EH (cell line): Measurements from ENCODE around the gene MON2.
A peak's percentile ranks its signal among the peaks of the same experiment; 100 is the strongest.
"Not testable (repeated sequence)": the region's sequence is repeated elsewhere in the genome, so short reads cannot be mapped to it uniquely, and the experiment has no call there.

Experiments used
- DNase-seq: peaks from one replicate; pipeline ENCODE4 v3.0.0-alpha.2; 2015; ENCODE audit warnings: low read depth

The MON2 gene

DNA sequence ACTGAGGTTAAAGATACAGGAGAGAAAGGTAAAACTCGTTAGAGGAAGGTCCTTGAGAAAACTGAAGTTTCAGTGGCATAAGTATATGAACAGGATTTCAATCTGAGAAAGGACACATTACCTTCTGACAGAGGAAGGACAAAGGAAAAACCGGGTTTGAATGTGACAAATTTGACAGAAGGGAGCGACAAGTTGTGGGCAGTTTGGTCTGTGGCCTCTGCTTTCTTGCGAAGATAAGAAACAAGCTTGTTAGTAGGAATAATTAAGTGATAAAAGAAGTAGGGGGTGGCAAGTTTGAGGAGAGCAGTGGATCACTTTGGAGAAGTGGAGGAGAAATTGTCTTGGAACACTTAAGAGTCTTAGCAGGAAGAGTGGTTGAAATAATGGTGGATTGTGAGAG lies 5.1 kb downstream of the MON2 start:
- no peak for DNase-seq

DNA sequence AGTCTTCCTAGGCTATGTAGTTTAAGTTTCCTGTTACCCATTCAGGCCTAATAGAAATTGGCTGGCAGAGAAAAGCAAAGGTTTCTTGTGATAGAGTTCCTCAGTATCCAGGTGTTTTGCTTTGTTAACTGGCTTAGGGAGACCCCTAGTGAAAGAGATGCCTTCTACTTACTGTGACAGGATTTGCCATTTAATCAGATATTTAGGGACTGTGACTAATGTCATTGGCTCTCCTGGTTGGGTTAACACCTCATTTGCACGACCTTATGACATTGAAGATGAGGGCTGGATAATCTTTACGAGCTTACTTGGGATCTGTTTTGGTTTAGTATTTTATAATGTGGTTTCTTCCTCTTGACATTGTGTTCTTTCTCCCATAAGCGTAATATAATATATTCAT lies 5.8 kb downstream of the MON2 start:
- peak; percentile 42 for DNase-seq

DNA sequence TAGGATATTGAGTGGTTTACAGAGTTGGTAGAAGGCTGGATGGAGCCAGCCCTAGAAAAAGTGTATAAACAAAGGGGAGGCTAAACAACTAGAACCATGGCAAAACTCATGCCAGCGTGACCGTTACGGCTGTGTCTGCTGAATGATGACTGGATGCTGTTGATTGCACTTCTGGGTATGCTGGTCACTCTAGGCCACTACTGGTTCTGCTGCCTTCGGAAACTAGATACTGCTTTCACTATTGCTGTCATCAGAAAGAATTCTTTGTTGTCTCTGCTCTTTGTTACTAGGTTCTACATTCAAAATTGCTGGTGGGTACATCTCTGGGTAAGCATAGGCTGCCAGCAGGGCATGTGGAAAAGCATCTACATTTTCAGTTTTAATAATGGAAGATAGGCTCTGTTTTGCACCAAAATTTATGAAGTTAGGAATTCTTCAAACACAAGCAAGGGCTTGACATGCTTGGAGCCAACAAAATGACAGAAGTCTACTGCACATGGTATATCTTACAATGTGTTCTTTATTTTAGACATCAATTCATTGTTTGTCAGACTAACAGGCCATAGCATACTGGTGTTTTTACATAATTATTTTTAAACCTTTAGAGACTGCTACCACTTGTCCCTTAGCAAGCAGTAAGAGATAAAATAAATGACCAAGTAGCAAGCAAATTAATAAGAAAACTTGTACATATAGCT lies 15.4 kb downstream of the MON2 start:
- no peak for DNase-seq

DNA sequence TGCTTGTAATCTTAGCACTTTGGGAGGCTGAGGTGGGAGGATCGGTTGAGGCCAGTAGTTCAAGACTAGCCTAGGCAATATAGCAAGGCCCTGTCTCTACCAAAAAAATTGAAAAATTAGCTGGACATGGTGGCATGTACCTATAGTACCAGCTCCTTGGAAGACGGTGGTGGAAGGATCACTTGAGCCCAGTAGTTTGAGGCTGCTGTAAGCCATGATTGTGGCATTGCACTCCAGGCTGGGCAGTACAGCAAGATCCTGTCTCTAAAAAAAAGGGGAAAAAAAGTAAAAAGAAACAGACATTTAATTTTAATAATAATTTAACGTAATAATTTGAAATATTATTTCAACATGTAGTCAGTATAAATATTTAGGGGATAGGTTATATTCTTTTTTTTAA lies 16.1 kb downstream of the MON2 start:
- DNase-seq: no peak

DNA sequence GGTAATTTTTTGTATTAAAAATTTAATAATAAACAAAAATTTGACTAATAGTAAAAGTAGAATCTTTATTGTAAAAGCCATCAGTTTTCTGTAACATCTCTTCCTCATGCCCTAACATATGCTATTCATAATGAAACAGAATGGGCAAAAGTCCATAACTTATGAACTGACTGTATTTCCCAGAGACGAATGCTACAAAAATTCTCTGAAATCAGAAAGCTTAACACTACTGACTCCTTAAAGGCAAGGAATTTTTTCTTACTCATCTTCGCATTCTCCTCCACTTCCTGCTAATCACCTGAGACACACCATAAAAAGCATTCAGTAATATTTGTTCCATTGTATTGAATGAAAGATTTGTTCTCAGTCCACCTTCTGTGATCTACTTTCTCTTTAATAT lies 17.6 kb downstream of the MON2 start:
- DNase-seq: peak; percentile 25

DNA sequence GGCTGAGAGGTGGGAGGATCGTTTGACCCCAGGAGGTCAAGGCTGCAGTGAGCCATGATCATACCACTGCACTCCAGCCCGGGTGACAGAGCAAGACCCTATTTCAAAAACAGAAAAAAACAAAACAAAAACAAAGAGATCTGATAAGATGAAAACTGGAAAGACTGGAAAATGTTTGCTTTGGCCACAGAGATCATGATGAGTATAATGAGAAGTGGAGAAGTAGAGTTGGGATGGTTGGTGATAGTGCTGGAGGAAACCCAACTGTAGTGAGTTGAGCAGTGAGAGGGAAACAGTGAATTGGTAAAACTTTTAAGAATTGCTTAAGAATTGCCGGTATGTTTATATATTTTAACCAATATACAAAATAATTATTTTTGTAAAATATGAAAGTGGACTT lies 39.2 kb downstream of the MON2 start:
- DNase-seq: no peak

DNA sequence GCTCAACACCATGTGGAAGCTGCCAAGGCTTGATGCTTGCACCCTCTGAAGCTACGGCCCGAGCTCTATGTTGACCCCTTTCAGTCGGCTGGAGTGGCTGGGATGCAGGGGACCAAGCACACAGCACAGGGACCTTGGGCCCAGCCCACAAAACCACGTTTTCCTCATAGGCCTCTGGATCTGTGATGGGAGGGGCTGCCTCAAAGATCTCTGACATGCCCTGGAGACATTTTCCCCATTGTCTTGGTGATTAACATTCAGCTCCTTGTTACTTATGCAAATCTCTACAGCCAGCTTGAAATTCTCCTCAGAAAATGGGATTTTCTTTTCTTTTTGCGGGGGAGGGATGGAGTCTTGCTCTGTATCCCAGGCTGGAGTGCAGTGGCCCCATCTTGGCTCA lies 46.3 kb downstream of the MON2 start:
- DNase-seq: no peak

DNA sequence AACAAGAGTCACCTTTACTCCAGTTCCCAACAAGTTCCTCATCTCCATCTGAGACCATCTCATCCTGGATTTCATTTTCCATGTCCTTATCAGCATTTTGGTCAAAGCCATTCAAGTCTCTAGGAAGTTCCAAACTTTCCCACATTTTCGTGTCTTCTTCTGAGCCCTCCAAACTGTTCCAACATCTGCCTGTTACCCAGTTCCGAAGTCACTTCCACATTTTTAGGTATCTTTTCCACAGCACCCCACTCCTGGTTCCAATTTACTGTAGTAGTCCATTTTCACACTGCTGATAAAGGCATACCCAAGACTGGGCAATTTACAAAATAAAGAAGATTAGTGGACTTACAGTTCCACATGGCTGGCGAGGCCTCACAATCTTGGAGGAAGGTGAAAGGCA lies 47.5 kb downstream of the MON2 start:
- not testable (repeated sequence) for DNase-seq

DNA sequence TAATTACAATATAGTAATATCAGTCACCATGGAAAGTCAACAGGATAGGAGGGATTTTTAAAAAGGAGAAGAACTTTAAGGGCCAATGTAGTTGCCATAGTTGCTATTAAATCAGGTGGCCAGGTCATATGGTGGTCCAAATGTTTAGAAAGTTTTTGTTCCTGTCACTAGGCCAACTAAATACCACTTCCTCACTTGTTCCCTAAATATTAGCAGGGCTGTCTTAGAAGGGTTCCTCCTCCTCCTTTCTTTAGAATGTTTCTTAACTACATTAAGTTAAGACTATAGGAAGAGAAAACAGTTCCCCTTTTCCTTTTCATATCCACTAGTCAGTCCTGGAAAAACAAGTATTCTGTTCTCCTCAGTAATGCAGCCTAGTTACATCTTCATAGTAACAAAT lies 50.3 kb downstream of the MON2 start:
- no peak for DNase-seq

DNA sequence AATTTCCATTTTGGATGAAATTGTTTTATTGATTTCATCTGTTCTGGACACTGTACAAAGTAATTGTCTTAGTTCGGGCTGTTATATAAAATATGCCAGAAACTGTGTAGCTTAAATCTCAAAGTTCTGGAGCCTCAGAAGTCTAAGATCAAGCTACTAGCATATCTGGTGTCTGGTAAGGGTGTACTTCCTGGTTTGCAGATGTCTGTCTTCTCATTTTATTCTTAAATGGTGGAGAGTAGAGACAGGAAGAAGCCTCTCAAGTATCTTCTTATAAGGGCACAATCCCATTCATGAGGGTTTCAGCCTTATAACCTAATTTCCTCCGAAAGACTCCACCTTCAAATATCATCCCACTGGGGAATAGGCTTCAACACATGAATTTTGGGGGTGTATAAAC lies 51.3 kb downstream of the MON2 start:
- DNase-seq: no peak

DNA sequence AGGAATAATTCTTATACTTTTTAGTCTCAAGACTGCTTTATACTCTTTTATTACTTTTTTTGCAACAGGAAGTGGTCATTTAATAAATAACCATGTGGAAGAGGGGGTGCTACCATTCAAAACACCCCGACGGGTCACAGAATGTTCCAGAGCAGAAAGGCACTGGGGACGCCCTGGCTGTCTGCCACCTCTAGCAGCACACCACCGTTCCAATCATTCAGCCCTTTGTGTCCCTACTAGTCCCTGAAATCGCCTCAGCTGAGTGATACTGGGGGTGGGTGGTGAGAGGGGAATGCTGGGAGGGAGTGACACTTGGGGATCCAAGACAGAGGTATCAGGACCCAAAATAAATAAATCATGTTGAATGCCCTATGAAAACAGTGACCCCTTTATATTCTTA lies 52.4 kb downstream of the MON2 start:
- DNase-seq: no peak

DNA sequence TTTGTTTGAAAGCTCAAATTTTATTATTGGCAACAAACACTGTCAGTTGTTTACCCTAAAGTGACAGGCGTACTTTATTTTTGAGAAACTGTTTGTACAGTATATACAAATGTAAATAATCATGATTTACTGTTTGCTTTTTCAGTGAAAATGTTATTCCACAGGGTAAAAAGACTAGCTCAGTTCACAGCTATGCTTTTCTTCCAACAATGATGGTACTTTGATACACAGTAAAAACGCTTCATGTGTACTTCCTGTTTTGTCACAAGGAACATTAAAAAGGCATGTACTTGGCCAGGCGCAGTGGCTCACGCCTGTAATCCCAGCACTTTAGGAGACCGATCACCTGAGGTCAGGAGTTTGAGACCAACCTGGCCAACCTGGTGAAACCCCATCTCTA lies 53.7 kb downstream of the MON2 start:
- no peak for DNase-seq

DNA sequence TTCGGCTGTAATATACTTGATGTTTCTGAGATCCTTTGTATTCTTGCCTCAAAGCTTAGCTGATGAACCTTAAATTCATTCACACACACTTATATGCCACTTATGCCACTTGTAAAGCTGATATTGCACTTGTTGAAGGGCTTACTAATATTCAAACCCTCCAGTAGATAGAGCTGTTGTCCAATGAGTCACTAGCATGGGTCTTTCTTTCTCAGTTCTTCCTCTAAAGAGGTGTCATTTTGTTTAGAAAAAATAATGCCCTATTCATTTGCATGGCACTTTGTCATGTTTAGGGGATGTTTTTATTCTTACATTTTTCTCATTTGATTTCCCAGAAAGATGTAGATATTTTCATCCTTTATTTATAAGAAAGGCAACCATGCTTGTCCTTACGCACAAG lies 56.4 kb downstream of the MON2 start:
- peak; percentile 15 for DNase-seq

DNA sequence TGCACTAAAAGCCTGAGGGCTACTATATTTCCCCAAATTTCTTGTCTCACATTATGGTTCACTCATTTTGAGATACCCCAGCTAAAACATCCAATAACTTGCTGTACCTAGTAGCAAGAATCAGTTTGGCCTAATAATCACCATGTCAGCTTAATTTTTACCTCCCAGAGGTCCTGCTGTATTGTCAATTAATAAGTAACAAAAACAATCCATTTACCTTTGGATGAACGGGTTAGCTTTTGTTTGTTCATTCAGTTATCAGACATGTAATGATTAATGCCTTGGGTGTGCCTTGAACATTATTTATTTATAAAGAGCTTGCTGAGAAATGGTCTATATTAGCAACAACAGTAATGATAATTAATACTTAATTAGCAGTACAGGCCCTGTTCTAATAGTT lies 57.0 kb downstream of the MON2 start:
- no peak for DNase-seq

DNA sequence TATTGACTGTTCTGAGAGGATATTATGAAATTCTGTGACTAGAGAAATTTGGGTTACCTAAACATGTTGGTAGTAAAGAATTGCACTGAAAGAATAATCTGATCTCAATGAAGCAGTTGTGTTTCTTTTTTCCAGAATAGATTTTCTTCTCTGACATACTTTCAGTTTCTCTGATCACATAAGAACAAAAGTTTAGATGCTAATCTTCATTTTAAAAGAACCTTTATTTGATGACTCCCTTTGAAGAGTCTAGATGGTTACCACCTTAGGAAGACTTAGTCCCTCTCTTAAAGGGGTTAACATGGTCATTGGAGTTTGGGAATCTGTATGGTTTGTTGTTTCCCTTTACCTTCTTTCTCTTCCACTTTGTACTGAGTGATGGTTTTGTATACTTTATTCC lies 58.6 kb downstream of the MON2 start:
- no peak for DNase-seq

DNA sequence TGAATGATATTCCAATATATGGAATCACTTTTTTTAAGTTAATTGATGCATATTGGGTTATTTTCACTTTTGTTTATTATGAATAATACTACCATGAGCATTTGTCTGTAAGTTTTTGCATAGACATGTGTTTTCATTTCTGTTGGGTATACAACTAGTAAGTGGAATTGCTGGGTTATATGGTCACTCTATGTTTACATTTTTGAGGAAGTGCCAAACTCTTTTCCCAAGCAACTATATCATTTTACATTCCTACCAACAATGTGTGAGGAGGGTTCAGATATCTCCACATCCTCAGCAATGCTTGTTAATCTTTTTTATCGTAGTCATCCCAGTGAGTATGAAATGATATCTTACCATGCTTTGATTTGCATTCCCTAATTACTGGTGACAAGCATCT lies 64.0 kb downstream of the MON2 start:
- DNase-seq: peak; percentile 93

DNA sequence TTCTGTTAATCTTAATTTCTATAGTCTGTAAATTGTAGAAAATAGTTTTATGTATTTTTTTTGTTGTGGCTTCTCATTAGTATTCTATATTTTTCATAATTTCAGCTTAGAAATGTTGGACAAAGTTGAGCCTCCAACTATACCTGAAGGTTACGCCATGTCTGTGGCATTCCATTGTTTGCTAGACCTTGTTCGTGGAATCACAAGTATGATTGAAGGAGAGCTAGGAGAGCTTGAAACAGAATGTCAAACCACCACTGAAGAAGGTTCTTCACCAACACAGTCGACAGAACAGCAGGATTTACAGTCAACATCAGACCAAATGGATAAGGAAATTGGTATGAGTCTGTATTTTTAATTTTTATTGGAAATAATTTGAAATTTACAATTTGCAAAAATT lies 65.7 kb downstream of the MON2 start:
- DNase-seq: no peak

DNA sequence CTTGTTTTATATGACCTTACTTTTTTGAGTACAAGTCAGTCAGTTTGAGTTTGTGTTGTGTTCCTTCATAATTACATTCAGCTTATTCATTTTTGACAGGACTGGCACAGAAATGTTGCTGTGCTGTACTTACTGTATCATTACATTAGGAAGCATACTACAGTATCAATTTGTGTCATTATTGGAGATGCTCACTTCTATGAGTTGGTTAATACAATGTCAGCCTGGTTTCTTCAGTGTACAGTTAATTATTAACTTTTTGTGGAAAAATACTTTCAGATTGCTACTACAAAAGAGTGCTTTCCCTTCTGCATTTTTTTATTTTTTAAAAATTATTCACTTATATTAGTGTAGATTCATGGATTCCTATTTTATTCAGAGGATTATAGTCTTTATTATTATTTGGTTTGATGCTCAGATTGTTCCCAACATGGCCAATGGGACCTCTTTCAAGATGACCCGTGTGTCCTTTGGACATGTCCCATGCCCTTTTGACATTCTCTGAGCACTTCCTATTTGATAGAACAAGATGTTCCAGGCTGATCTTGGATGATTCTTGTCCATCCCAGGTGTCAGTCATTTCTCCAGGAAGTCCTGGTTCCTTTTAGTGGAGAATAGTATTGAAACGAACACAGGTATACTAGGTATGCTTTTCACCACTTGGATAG lies 66.6 kb downstream of the MON2 start:
- no peak for DNase-seq

DNA sequence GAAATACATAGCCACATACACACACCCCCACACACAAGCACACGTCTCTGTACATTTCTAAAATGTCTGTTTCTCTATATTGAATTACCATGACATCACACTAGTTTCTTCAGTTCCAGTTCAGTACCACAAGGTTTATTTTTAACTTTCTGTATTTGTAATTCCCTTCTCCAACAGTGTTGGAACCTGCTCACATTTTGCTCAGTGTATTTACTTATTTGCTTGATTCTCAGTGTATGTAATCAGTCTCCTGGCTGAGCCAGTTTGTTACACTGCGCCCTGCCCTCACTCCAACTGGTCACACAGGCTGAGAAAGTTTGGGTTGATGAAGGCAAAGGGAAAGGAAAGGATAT lies 67.1 kb downstream of the MON2 start:
- DNase-seq: no peak

DNA sequence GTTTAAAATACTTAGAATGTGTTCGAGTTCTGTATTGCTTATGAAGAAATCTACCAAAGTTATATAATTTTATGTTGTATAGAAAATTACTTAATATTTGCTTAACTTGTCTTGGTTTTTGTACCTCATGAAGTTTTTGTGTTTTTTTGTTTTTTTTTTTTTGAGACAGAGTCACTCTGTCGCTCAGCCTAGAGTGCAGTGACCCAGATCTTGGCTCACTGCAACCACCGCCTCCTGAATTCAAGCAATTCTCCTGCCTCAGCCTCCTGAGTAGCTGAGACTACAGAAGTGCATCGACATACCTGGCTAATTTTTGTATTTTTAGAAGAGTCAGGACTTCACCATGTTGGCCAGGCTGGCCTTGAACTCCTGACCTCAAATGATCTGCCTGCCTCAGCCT lies 69.9 kb downstream of the MON2 start:
- no peak for DNase-seq

DNA sequence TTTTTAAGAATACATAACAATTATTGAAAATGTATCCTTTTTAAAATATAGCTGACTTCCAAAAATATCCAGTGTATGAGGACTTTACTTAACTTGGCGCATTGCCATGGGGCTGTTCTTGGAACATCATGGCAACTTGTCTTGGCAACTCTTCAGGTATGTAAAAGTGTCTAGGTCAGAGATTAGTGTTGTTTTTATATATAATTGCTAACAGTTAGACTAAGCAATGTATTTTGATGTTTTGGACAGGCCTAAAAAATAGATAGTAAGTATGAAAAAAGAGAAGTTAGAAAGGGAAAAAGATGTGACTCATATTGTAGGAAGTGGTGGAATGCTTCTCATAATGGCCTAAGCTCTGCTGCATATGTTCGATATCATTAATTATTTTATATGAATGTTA lies 70.9 kb downstream of the MON2 start:
- peak; percentile 84 for DNase-seq

DNA sequence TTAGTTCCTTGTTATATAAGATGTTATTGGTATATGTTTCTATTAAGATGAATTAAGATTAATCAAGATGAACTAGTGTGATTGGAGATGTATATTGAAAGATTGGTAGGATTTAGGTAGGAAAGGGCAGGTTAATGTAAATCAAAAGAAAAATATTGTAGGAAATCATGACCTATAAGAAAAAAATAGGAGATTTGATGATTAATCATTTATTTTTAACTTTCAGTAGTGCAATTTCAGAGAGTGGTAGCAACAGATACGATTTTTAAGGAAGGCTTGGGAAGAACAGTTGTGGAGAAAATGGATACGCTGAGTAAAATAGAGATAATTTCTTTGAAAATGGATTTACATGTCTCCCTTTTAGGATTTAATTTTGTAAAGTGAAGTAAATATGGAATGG lies 73.7 kb downstream of the MON2 start:
- DNase-seq: no peak

DNA sequence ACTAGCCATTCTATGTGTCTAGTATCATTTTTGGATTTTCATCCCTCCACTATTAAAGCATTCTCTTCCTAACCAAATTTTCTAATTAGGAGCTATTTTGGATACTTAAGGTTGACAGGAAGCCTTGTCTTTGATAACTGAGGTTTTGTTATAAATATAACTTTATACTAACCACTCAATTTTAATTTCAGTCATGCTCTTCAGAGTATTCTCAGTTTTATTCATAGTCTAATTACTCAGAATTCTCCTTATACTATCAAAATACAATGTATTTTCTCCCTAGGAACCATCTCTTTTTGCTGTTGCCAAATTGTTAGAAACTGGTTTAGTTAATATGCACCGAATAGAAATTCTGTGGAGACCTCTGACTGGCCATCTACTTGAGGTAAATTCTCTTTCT lies 76.2 kb downstream of the MON2 start:
- no peak for DNase-seq

DNA sequence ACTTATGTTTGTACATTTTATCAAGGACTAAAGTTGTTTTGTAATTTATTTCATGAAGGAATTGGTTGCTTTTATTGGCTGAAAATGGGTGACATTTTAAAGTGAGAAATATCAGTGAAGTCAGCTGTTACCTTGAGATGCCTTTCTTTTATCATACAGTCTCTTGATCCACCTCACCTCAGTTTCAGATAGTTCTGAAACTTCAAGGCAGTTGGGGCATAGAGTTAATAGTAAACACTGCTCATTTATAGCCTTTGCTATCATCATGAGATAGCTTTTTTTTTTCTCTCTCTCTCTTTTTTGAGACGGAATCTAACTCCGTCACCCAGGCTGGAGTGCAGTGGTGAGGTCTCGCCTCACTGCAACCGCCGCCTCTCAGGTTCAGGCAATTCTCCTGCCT lies 76.7 kb downstream of the MON2 start:
- no peak for DNase-seq
